Stimulated activated CD4-positive, alpha-beta T cell treated with anti-CD3 and anti-CD28 coated beads, Interleukin-1b, Interleukin-23, amount 100 ng/mL, for 4 hours (primary cell): ENCODE data around the gene MUC4.
"Not testable (repeated sequence)": the region's sequence is repeated elsewhere in the genome, so short reads cannot be mapped to it uniquely, and the experiment has no call there.

Experiments
- DNase-seq, 2 donors: peaks; one replicate each; pipeline ENCODE4 v3.0.0-alpha.2; 2020; ENCODE audit warnings: low read depth in 2 of 2

The MUC4 gene

GRCh38 chr3:195810455-195810845 is 1.3 kb downstream of the MUC4 start:
- DNase-seq, result no peak

- DNase-seq, result no peak
Observed at GRCh38 chr3:195809796-195810454, 1.8 kb downstream of the MUC4 start.

- DNase-seq, result no peak
Observed at GRCh38 chr3:195809291-195809785, 2.4 kb downstream of the MUC4 start.

- no peak for DNase-seq
Observed at GRCh38 chr3:195808741-195809290, 2.9 kb downstream of the MUC4 start.

GRCh38 chr3:195807681-195808121 is 4.0 kb downstream of the MUC4 start:
- no peak for DNase-seq

GRCh38 chr3:195806916-195807231 is 4.9 kb downstream of the MUC4 start:
- no peak for DNase-seq

GRCh38 chr3:195806211-195806915 is 5.4 kb downstream of the MUC4 start:
- no peak for DNase-seq

GRCh38 chr3:195805588-195805987 is 6.1 kb downstream of the MUC4 start:
- not testable (repeated sequence) for DNase-seq

GRCh38 chr3:195805181-195805580 is 6.5 kb downstream of the MUC4 start:
- DNase-seq, result no peak

GRCh38 chr3:195803289-195803908 is 8.3 kb downstream of the MUC4 start:
- DNase-seq, result no peak

- no peak for DNase-seq
Observed at GRCh38 chr3:195802795-195803194, 8.9 kb downstream of the MUC4 start.

- DNase-seq, result no peak
Observed at GRCh38 chr3:195802261-195802701, 9.4 kb downstream of the MUC4 start.

- DNase-seq, result no peak
Observed at GRCh38 chr3:195801251-195802183, 10.2 kb downstream of the MUC4 start.

GRCh38 chr3:195800240-195800639 is 11.5 kb downstream of the MUC4 start:
- DNase-seq, result no peak

GRCh38 chr3:195796795-195797194 is 14.9 kb downstream of the MUC4 start:
- DNase-seq, result no peak

GRCh38 chr3:195794708-195795107 is 17.0 kb downstream of the MUC4 start:
- no peak for DNase-seq

GRCh38 chr3:195792621-195793020 is 19.1 kb downstream of the MUC4 start:
- DNase-seq, result not testable (repeated sequence)

GRCh38 chr3:195790901-195791300 is 20.8 kb downstream of the MUC4 start:
- DNase-seq, result no peak

GRCh38 chr3:195788711-195789581 is 22.8 kb downstream of the MUC4 start:
- no peak for DNase-seq

- DNase-seq, result not testable (repeated sequence)
Observed at GRCh38 chr3:195785781-195786405, 25.8 kb downstream of the MUC4 start.
